Omental fat pad (tissue), 4 donors: ENCODE results near the gene NUMB. TPM values are rescaled to one million over a fixed set of nuclear protein-coding genes. Genes with fewer than 3 reads are reported as not detected.

Source experiments
- ATAC-seq: fragments of 150-250 bp; one replicate; pipeline ENCODE4 v1.9.1; 2016; ENCODE audit warnings: mild to moderate bottlenecking, moderate library complexity; ENCODE audit not compliant: low FRiP score
- DNase-seq: peaks from one replicate; pipeline ENCODE4 v3.0.0-alpha.2; 2019; ENCODE audit warnings: low spot score
- total RNA-seq, 4 donors: library from RNA; depleted of rRNA; stranded (reverse); fragments of >200 nt; gene quantifications; one replicate each; pipeline ENCODE4 v1.1.0, GENCODE V29; 2016
- TF ChIP-seq, protein P1 (sequence below), 3 donors: fragments of 450-650 bp; IDR thresholded peaks; one replicate each; pipeline ENCODE4 v1.5.1; 2016 to 2017; ENCODE audit warnings: antibody characterized with exemption in 3 of 3, mild to moderate bottlenecking in 3 of 3, moderate library complexity in 2 of 3

Gene NUMB
- total RNA-seq, 4 donors from 2014 or later: 48.2 to 95.4 (median 62.8) TPM

DNA sequence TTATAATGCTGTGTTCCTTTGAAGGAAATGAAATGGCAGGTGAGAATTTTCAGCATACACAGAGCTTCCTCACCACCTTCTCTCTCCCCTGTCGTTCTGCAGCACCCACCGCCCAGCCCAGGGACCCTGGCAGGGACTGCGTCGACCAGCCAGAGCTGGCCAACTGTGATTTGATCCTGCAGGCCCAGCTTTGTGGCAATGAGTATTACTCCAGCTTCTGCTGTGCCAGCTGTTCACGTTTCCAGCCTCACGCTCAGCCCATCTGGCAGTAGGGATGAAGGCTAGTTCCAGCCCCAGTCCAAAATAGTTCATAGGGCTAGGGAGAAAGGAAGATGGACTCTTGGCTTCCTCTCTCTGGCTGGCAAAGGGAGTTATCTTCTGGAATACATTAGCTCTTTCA, 186.0 kb downstream of the NUMB start:
- ATAC-seq: no peak
- TF ChIP-seq, protein P1, sequence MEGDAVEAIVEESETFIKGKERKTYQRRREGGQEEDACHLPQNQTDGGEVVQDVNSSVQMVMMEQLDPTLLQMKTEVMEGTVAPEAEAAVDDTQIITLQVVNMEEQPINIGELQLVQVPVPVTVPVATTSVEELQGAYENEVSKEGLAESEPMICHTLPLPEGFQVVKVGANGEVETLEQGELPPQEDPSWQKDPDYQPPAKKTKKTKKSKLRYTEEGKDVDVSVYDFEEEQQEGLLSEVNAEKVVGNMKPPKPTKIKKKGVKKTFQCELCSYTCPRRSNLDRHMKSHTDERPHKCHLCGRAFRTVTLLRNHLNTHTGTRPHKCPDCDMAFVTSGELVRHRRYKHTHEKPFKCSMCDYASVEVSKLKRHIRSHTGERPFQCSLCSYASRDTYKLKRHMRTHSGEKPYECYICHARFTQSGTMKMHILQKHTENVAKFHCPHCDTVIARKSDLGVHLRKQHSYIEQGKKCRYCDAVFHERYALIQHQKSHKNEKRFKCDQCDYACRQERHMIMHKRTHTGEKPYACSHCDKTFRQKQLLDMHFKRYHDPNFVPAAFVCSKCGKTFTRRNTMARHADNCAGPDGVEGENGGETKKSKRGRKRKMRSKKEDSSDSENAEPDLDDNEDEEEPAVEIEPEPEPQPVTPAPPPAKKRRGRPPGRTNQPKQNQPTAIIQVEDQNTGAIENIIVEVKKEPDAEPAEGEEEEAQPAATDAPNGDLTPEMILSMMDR (IDR thresholded peaks at IDR 0.05): no peak
- no peak for DNase-seq

DNA sequence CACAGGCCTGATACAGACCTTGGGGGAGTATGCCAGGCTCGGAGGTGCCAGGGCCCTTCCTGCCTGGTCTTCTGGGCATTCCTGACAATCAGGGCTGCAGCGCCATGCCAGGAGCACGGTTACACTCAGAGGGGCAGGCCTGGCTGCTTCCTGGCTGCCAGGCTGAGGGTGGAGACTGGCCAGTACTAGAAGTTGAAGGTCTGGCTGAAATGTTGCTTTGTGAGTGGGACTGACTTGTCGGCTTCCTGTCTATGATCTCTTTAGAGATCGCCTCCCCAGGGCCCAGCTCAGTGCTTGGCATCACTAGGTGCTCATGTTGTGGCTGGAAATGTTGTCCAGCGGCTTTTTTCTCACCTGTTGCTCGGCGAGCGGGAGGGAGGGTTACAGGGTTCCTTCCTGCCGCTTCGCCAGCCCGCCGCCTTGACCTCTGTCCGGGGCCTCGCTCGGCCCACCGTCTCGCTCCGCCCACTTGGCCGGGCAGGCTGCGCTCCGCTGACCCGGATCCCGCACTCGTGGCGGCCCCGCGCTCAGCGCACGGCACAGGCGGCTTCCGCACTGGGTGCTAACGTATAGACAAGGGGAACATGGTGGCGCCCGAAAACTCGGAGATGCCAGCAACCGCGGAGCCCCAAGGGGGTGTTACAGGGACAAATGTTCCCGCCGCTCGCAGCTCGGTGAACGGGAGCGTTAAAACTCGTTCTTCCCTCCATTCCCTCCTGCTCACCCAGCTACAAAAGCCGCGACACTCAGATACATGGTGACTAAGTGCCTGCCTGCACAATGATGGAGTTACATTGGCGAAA, 188.4 kb downstream of the NUMB start:
- TF ChIP-seq, protein P1 (IDR thresholded peaks at IDR 0.05): no peak
- DNase-seq: peak; percentile 27
- ATAC-seq: peak; percentile 72

DNA sequence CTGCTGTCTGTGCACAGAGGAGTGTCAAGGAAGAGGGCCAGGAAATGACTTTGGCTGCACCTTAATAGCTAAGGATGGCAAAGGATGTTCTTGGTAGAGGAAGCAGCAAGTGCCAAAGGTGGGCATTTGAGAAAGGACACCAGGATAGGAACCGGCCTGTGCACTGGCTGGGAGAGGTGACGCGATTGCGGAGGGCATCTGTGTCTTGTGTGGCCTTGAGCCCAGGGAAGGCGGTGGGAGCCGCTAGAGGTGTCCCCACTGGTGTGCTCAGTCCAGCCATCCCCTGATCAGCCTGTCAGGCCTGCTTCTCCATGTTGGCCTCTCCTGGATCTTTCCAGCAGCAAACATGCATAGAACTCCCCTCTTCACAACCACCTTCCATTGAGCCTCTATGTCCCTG, 190.9 kb downstream of the NUMB start:
- DNase-seq (no peak), ATAC-seq (no peak)
- TF ChIP-seq, protein P1 (IDR thresholded peaks at IDR 0.05): no peak

DNA sequence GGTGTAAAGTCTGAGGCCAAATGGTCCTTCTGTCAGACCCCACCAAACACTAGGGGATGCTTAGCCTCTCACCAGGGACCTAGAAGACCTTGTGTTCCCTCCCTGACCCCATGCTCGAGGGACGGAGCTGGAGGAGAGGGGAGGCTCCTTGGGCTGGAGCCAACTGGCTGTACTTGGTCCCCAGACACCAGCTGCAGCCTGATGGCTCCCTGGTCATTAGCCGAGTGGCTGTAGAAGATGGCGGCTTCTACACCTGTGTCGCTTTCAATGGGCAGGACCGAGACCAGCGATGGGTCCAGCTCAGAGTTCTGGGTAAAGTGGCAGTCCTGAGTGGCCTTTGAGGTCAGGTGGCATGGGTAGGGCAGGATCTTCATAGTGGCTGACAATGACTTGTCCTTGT, 192.0 kb downstream of the NUMB start:
- TF ChIP-seq, protein P1 (IDR thresholded peaks at IDR 0.05): no peak
- ATAC-seq (no peak), DNase-seq (no peak)

DNA sequence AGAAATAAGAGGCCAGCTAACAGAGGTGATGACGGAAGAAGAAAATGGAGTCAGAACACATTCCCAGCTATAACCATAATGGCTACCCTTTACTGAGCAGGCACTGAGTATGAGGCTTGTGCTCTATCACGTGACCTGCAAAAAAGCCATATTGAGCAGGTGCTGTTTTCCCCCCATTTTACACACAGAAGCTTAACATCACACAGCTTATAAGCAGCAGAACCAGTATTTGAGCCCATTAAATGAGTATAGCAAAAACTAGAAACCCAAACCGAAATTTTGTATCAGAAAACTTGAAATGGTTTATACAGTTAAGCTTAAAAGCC, 192.7 kb downstream of the NUMB start:
- TF ChIP-seq, protein P1 (IDR thresholded peaks at IDR 0.05): no peak
- ATAC-seq (no peak), DNase-seq (no peak)

DNA sequence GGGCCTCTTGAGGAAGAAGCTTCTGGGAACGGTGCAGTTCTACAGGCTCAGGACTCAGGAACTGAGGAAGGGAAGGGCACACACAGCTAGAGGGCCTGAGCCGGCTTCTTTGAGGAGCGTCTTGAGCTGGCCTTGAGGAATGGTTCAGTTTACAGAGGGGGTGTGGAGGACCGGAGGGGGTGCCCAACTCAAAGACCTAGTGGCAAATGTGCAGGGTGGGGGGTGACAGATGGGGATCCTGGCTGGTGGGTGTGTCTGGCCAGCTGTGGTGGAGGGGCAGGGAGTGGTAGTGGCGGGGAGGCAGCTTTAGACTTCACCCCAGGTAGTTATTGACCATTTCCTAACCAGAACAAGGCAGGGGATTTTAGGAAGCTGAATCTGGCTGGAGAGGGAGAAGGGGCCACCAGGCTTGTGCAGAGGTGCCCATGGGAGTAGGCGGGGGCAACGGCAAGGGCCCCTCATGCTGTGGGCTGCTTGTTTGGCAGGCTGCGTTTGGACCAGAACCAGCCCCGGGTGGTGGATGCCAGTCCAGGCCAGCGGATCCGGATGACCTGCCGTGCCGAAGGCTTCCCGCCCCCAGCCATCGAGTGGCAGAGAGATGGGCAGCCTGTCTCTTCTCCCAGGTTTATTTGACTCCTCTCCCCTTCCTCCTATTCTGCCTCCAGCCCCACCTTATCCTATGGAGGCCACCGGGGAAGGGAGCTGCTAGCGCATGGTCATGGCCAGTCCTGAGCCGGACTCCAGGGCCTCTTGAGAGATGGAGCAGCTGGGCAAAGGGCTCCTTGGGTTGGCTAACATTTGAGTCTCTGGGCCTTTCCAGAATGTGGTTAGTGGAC, 193.2 kb downstream of the NUMB start:
- TF ChIP-seq, protein P1 (IDR thresholded peaks at IDR 0.05): no peak
- DNase-seq (no peak), ATAC-seq (no peak)
